H9 (cell line): Measurements from ENCODE around the gene PLXNA1. TPM values are rescaled to one million over a fixed set of nuclear protein-coding genes. Genes with fewer than 3 reads are reported as not detected.

ENCODE experiments used
- DNase-seq: peaks from one replicate; pipeline ENCODE4 v3.0.0-alpha.2; 2017
- H2AFZ ChIP-seq: one replicate; pipeline ENCODE4 v1.6.1; 2013; ENCODE audit warnings: mild to moderate bottlenecking, low read length, control low read depth, moderate library complexity
- H2AK5ac ChIP-seq: 2 replicates; pipeline ENCODE4 v1.6.1; 2013; ENCODE audit warnings: low read length, control low read depth, mixed read lengths; ENCODE audit not compliant: insufficient read length
- H2BK120ac ChIP-seq: one replicate; pipeline ENCODE4 v1.6.1; 2013; ENCODE audit warnings: low read depth, mild to moderate bottlenecking, low read length, control low read depth, inconsistent platforms; ENCODE audit not compliant: poor library complexity, severe bottlenecking
- H2BK12ac ChIP-seq: 2 replicates; pipeline ENCODE4 v1.6.1; 2013; ENCODE audit warnings: low read length, control low read depth, mixed read lengths, low read depth; ENCODE audit not compliant: insufficient read length
- H2BK15ac ChIP-seq: 2 replicates; pipeline ENCODE4 v1.6.1; 2013; ENCODE audit warnings: low read depth, low read length, control low read depth
- H2BK20ac ChIP-seq: one replicate; pipeline ENCODE4 v1.6.1; 2013; ENCODE audit warnings: low read depth, mild to moderate bottlenecking, low read length, control low read depth, inconsistent platforms; ENCODE audit not compliant: poor library complexity, severe bottlenecking
- H2BK5ac ChIP-seq: 2 replicates; pipeline ENCODE4 v1.6.1; 2013; ENCODE audit warnings: low read length, control low read depth, mixed read lengths; ENCODE audit not compliant: insufficient read length
- H3K14ac ChIP-seq: 2 replicates; pipeline ENCODE4 v1.6.1; 2013; ENCODE audit warnings: low read length, control low read depth; ENCODE audit not compliant: insufficient read depth
- H3K18ac ChIP-seq: 2 replicates; pipeline ENCODE4 v1.6.1; 2013; ENCODE audit warnings: low read depth, mild to moderate bottlenecking, mixed read lengths, low read length, control low read depth; ENCODE audit not compliant: insufficient read length
- H3K23ac ChIP-seq: 2 replicates; pipeline ENCODE4 v1.6.1; 2013; ENCODE audit warnings: low read length, control low read depth, mixed read lengths, low read depth; ENCODE audit not compliant: insufficient read length
- H3K23me2 ChIP-seq: 2 replicates; pipeline ENCODE4 v1.6.1; 2013; ENCODE audit warnings: low read depth, mild to moderate bottlenecking, mixed read lengths, low read length, control low read depth; ENCODE audit not compliant: insufficient read length, poor library complexity, severe bottlenecking
- H3K27ac ChIP-seq: 2 replicates; pipeline ENCODE4 v1.5.1; 2013; ENCODE audit warnings: low read length, control low read depth, mixed read lengths, low read depth; ENCODE audit not compliant: insufficient read length
- H3K27me3 ChIP-seq: 2 replicates; pipeline ENCODE4 v1.6.1; 2013; ENCODE audit warnings: low read length, control low read depth, inconsistent platforms; ENCODE audit not compliant: insufficient read depth
- H3K4ac ChIP-seq: 2 replicates; pipeline ENCODE4 v1.6.1; 2013; ENCODE audit warnings: low read depth, mild to moderate bottlenecking, control low read depth, inconsistent platforms, low read length, moderate library complexity
- H3K4me1 ChIP-seq: 2 replicates; pipeline ENCODE4 v1.6.1; 2013; ENCODE audit warnings: low read length, control low read depth, inconsistent platforms; ENCODE audit not compliant: insufficient read depth
- H3K4me2 ChIP-seq: 2 replicates; pipeline ENCODE4 v1.6.1; 2013; ENCODE audit warnings: low read length, control low read depth, mixed read lengths; ENCODE audit not compliant: insufficient read length, insufficient read depth
- H3K56ac ChIP-seq: 2 replicates; pipeline ENCODE4 v1.6.1; 2013; ENCODE audit warnings: low read depth, mild to moderate bottlenecking, mixed read lengths, low read length, control low read depth; ENCODE audit not compliant: insufficient read length
- H3K79me1 ChIP-seq: 2 replicates; pipeline ENCODE4 v1.6.1; 2013; ENCODE audit warnings: low read depth, mild to moderate bottlenecking, moderate library complexity, low read length, control low read depth, inconsistent platforms; ENCODE audit not compliant: insufficient read depth, poor library complexity, severe bottlenecking
- H3K79me2 ChIP-seq: 2 replicates; pipeline ENCODE4 v1.6.1; 2013; ENCODE audit warnings: low read length, control low read depth, inconsistent platforms; ENCODE audit not compliant: insufficient read depth
- H3K9ac ChIP-seq: 2 replicates; pipeline ENCODE4 v1.6.1; 2013; ENCODE audit warnings: low read length, control low read depth, mixed read lengths; ENCODE audit not compliant: insufficient read length; ENCODE audit errors: extremely low read depth
- H3K9me3 ChIP-seq: one replicate; pipeline ENCODE4 v1.6.1; 2013; ENCODE audit warnings: low read depth, low read length, inconsistent platforms; ENCODE audit not compliant: control insufficient read depth
- H3T11ph ChIP-seq: one replicate; pipeline ENCODE4 v1.6.1; 2013; ENCODE audit warnings: mild to moderate bottlenecking, low read length, control low read depth, inconsistent platforms
- H4K20me1 ChIP-seq: one replicate; pipeline ENCODE4 v1.6.1; 2013; ENCODE audit not compliant: control insufficient read depth, insufficient read length, insufficient read depth
- H4K5ac ChIP-seq: 2 replicates; pipeline ENCODE4 v1.6.1; 2013; ENCODE audit warnings: low read depth, mild to moderate bottlenecking, mixed read lengths, low read length, control low read depth; ENCODE audit not compliant: insufficient read length
- H4K8ac ChIP-seq: replicated peaks from 2 replicates; pipeline ENCODE4 v1.6.1; 2013; ENCODE audit warnings: low read length, control low read depth, mixed read lengths, low read depth; ENCODE audit not compliant: insufficient read length
- H4K91ac ChIP-seq: 2 replicates; pipeline ENCODE4 v1.6.1; 2013; ENCODE audit warnings: low read depth, mild to moderate bottlenecking, moderate library complexity, mixed read lengths, low read length, control low read depth; ENCODE audit not compliant: insufficient read length
- H3K27ac Mint-ChIP-seq, 3 experiments: 2 replicates in 2 of 3; 3 replicates in 1 of 3; pipeline ENCODE4 v1.8.0; 2020 to 2021; ENCODE audit warnings: mixed read lengths in 3 of 3, mild to moderate bottlenecking in 1 of 3, moderate library complexity in 1 of 3
- H3K27me3 Mint-ChIP-seq: 2 replicates; pipeline ENCODE4 v1.8.0; 2021; ENCODE audit warnings: low read depth, mild to moderate bottlenecking, moderate library complexity, mixed read lengths
- H3K36me3 Mint-ChIP-seq, 3 experiments: 2 replicates in 2 of 3; 3 replicates in 1 of 3; pipeline ENCODE4 v1.8.0; 2020 to 2021; ENCODE audit warnings: low read depth in 3 of 3, mixed read lengths in 3 of 3; ENCODE audit not compliant: insufficient read depth in 1 of 3
- H3K4me1 Mint-ChIP-seq, 2 experiments: 2 replicates each; pipeline ENCODE4 v1.8.0; 2020; ENCODE audit warnings: mixed read lengths in 2 of 2
- H3K4me3 Mint-ChIP-seq, 2 experiments: 2 replicates in 1 of 2; 3 replicates in 1 of 2; pipeline ENCODE4 v1.8.0; 2020 to 2021; ENCODE audit warnings: mild to moderate bottlenecking in 2 of 2, mixed read lengths in 2 of 2, moderate library complexity in 1 of 2
- H3K9me3 Mint-ChIP-seq, 2 experiments: 2 replicates in 1 of 2; 3 replicates in 1 of 2; pipeline ENCODE4 v1.8.0; 2020; ENCODE audit warnings: mild to moderate bottlenecking in 2 of 2, mixed read lengths in 2 of 2, moderate library complexity in 1 of 2
- CTCF ChIP-seq: fragments of 200-600 bp; sonication (generic); conservative IDR thresholded peaks from 3 replicates; pipeline ENCODE4 v1.8.0; 2021; ENCODE audit warnings: antibody characterized with exemption, mild to moderate bottlenecking
- WGBS: extraction: QIAGEN DNeasy Blood & Tissue Kit; methylation state at CpG from one replicate; pipeline ENCODE4 v1.1.7; 2013; ENCODE audit warnings: missing lambda C conversion rate, low lambda C conversion rate, mixed read lengths; ENCODE audit not compliant: insufficient read length; ENCODE audit errors: extremely low coverage; 5-methylcytosine and 5-hydroxymethylcytosine counted together
- total RNA-seq: library from RNA; stranded (reverse); gene quantifications from 2 replicates; pipeline ENCODE4 v1.2.1, GENCODE V29; 2021

The PLXNA1 gene
- total RNA-seq, 1 experiment from 2014 or later: 42.1 TPM

- H3K23me2 ChIP-seq: no peaks in the 10 kb centered on the region
- H3K79me1 ChIP-seq: no peaks in the 10 kb centered on the region
- H3K4me2 ChIP-seq: no peak overlapping the region
- H3K27me3 ChIP-seq: no peaks in the 10 kb centered on the region
- no peaks in the 10 kb centered on the region for H3K9me3 ChIP-seq
- H3K27ac ChIP-seq: no peak overlapping the region
- no peak overlapping the region for H3K23ac ChIP-seq
- no peak overlapping the region for H3K27ac Mint-ChIP-seq
- H2BK5ac ChIP-seq: no peak overlapping the region
- no CpG with 5 or more reads among the region's 10 CpGs for WGBS
- no peaks in the 10 kb centered on the region for H3K36me3 Mint-ChIP-seq
- no peaks in the 10 kb centered on the region for H3K4me1 ChIP-seq
- H2AFZ ChIP-seq: no peak overlapping the region
- H4K91ac ChIP-seq: no peak overlapping the region
- H4K8ac ChIP-seq: no peak overlapping the region
- H3K9ac ChIP-seq: no peak overlapping the region
- no peak overlapping the region for H3K14ac ChIP-seq
- DNase-seq: no peak
- no peak overlapping the region for H3K4ac ChIP-seq
- no peaks in the 10 kb centered on the region for H3K79me2 ChIP-seq
- no peak overlapping the region for H2BK12ac ChIP-seq
- H4K5ac ChIP-seq: no peak overlapping the region
- H2AK5ac ChIP-seq: no peak overlapping the region
- H3T11ph ChIP-seq: no peak overlapping the region
- H2BK20ac ChIP-seq: no peak overlapping the region
- H3K9me3 Mint-ChIP-seq: no peaks in the 10 kb centered on the region
- no peak overlapping the region for H3K4me3 Mint-ChIP-seq
- no peaks in the 10 kb centered on the region for H4K20me1 ChIP-seq
- H2BK120ac ChIP-seq: no peak overlapping the region
- peaks cover 22 to 23% of the 10 kb centered on the region in 2 experiments for H3K4me1 Mint-ChIP-seq
- no peak for TF ChIP-seq CTCF
- H3K56ac ChIP-seq: no peak overlapping the region
- no peak overlapping the region for H2BK15ac ChIP-seq
- no peak overlapping the region for H3K18ac ChIP-seq
- H3K27me3 Mint-ChIP-seq: no peaks in the 10 kb centered on the region
These were observed 15.5 kb upstream of the PLXNA1 start for GRCh38 chr3:126967386-126967785.
